Neutrophil (primary cell): ENCODE data around the gene EPB42.

Experiments
- H3K27ac ChIP-seq: fragments of 200-600 bp; sonication (generic); 2 replicates; pipeline ENCODE4 v1.5.1; 2016; ENCODE audit warnings: mild to moderate bottlenecking, moderate library complexity
- H3K27me3 ChIP-seq: fragments of 200-600 bp; sonication (generic); 2 replicates; pipeline ENCODE4 v1.6.0; 2016; ENCODE audit warnings: mild to moderate bottlenecking
- H3K36me3 ChIP-seq: fragments of 200-600 bp; sonication (generic); 2 replicates; pipeline ENCODE4 v1.5.1; 2017
- H3K4me1 ChIP-seq, 2 experiments: fragments of 200-600 bp in 1 of 2; sonication (generic) in 1 of 2; 1 replicate in 1 of 2; 2 replicates in 1 of 2; pipeline versions ENCODE4 v1.5.1 to v1.6.1; 2013 to 2016; ENCODE audit warnings: low read depth in 1 of 2, low read length in 1 of 2, mild to moderate bottlenecking in 1 of 2, moderate library complexity in 1 of 2; ENCODE audit not compliant: control insufficient read depth in 1 of 2, insufficient read depth in 1 of 2
- H3K4me3 ChIP-seq, 2 experiments: fragments of 200-600 bp in 1 of 2; sonication (generic) in 1 of 2; 1 replicate in 1 of 2; 2 replicates in 1 of 2; pipeline ENCODE4 v1.5.1; 2013 to 2016; ENCODE audit warnings: low read depth in 1 of 2, low read length in 1 of 2, mild to moderate bottlenecking in 1 of 2, moderate library complexity in 1 of 2
- H3K9me3 ChIP-seq: fragments of 200-600 bp; sonication (generic); 2 replicates; pipeline ENCODE4 v1.5.1; 2016
- CTCF ChIP-seq: fragments of 200-600 bp; sonication (generic); IDR thresholded peaks from 2 replicates; pipeline ENCODE4 v1.5.1; 2016; ENCODE audit warnings: antibody characterized with exemption

The EPB42 gene

GRCh38 chr15:43150191-43150929, 70.5 kb downstream of the EPB42 start:
- H3K36me3 ChIP-seq = peaks cover 73% of the 10 kb centered on the region
- H3K4me3 ChIP-seq = no peak overlapping the region
- H3K27me3 ChIP-seq = no peaks in the 10 kb centered on the region
- H3K4me1 ChIP-seq = no peaks in the 10 kb centered on the region
- no peak for TF ChIP-seq CTCF
- no peaks in the 10 kb centered on the region for H3K9me3 ChIP-seq
- H3K27ac ChIP-seq = no peak overlapping the region
